Kidney (tissue), 14 donors: ENCODE measurements around the gene PRKCD. TPM values are rescaled to one million over a fixed set of nuclear protein-coding genes. Genes with fewer than 3 reads are reported as not detected.
A peak's percentile ranks its signal among the peaks of the same experiment; 100 is the strongest.

Experiments used
- DNase-seq, 5 donors: peaks; one replicate each; pipeline ENCODE4 v3.0.0-alpha.2; 2013 to 2020
- FAIRE-seq: peaks from 2 replicates; lab custom pipeline; 2012; peaks lifted over from hg19 to GRCh38; lab: Jason Lieb, UNC
- H3K27ac ChIP-seq, 2 donors: one replicate each; pipeline ENCODE4 v1.7.0; 2013; ENCODE audit warnings: low read depth in 2 of 2, low read length in 2 of 2, inconsistent platforms in 1 of 2
- H3K27me3 ChIP-seq: one replicate; pipeline ENCODE4 v1.7.1; 2013; ENCODE audit warnings: low read length, inconsistent platforms; ENCODE audit not compliant: control insufficient read depth, insufficient read depth
- H3K36me3 ChIP-seq, 3 donors: one replicate each; pipeline versions ENCODE4 v1.7.0 to v1.7.1; 2013; ENCODE audit warnings: low read length in 3 of 3, control low read depth in 1 of 3, inconsistent platforms in 1 of 3; ENCODE audit not compliant: insufficient read depth in 3 of 3, control insufficient read depth in 2 of 3
- H3K4me1 ChIP-seq, 3 donors: one replicate each; pipeline versions ENCODE4 v1.7.0 to v1.7.1; 2013; ENCODE audit warnings: low read length in 3 of 3, inconsistent platforms in 1 of 3, low read depth in 1 of 3; ENCODE audit not compliant: control insufficient read depth in 2 of 3, insufficient read depth in 2 of 3
- H3K4me3 ChIP-seq, 3 donors: one replicate each; pipeline versions ENCODE4 v1.7.0 to v1.8.1; 2013; ENCODE audit warnings: low read length in 3 of 3, control low read depth in 1 of 3, inconsistent platforms in 1 of 3
- H3K9ac ChIP-seq, 3 donors: one replicate each; pipeline versions ENCODE4 v1.7.0 to v1.7.1; 2013; ENCODE audit warnings: low read length in 3 of 3, control low read depth in 1 of 3, inconsistent platforms in 1 of 3
- H3K9me3 ChIP-seq, 3 donors: one replicate each; pipeline versions ENCODE4 v1.7.0 to v1.7.1; 2013; ENCODE audit warnings: low read length in 3 of 3, control low read depth in 1 of 3, inconsistent platforms in 1 of 3; ENCODE audit not compliant: control insufficient read depth in 2 of 3, insufficient read depth in 1 of 3
- CTCF ChIP-seq: IDR thresholded peaks from 3 replicates; pipeline ENCODE4 v1.5.1; 2012; ENCODE audit warnings: mild to moderate bottlenecking, moderate library complexity, borderline replicate concordance; ENCODE audit not compliant: insufficient read depth; ENCODE audit errors: extremely low read depth
- intact Hi-C: fragments of 100-400 bp; cut with DNase I; formaldehyde crosslinking; loops from one replicate; pipeline ENCODE4 v1.11.1; 2022
- polyA plus RNA-seq: library from polyadenylated mRNA; stranded (reverse); fragments of 350-450 nt; fragmentation: Illumina TruSeq; extraction: RNeasy Lipid Tissue Mini Kit (QIAGEN cat#74804); gene quantifications from one replicate; pipeline ENCODE4 v1.2.3, GENCODE V29; 2014; ENCODE audit warnings: low read depth, low replicate concordance; ENCODE audit not compliant: insufficient read depth
- total RNA-seq: library from RNA; stranded (reverse); fragmentation: NEBNext Ultra II Directional; extraction: Animal tissue kit (Norgen Biotek cat#: 25700); gene quantifications from one replicate; pipeline ENCODE4 v1.2.1, GENCODE V29; 2021
- donor health status: control.
- donor health status: control.
- donor health status: control.
- donor health status: control.
- donor health status: control.
- donor health status: DM: yes; HTN: yes; CAD: no.
- donor health status: Normal renal cell carcinoma (clear cell type).

PRKCD gene
- total and polyA plus RNA-seq, 2 donors from 2014 or later, result 26.6 to 29.1 TPM

GRCh38 chr3:53166206-53166605 lies 5.2 kb downstream of the PRKCD start:
- FAIRE-seq (no peak), DNase-seq (no peak)
- no peak overlapping the region for H3K9ac ChIP-seq
- no peak overlapping the region for H3K4me3 ChIP-seq
- peak overlapping the region in 1 of 2 donors; percentile 7 for H3K27ac ChIP-seq
- TF ChIP-seq CTCF, result no peak
- peaks cover 0 to 3% (median 3%) of the 10 kb centered on the region in 3 donors for H3K36me3 ChIP-seq
- H3K4me1 ChIP-seq, result peaks cover 0 to 55% (median 32%) of the 10 kb centered on the region in 3 donors
- no peaks in the 10 kb centered on the region for H3K9me3 ChIP-seq
- no peaks in the 10 kb centered on the region for H3K27me3 ChIP-seq
- intact Hi-C loops, result no loop called here

GRCh38 chr3:53166781-53167291 lies 5.8 kb downstream of the PRKCD start:
- DNase-seq (peak in 2 of 5 donors; percentile 33 to 56), FAIRE-seq (no peak)
- no peak for TF ChIP-seq CTCF
- Histone ChIP-seq H3K4me3 (no peak overlapping the region), H3K9me3 (no peaks in the 10 kb centered on the region), H3K36me3 (peaks cover 0 to 3% (median 3%) of the 10 kb centered on the region in 3 donors), H3K9ac (peak overlapping the region in 1 of 3 donors; percentile 23), H3K27me3 (no peaks in the 10 kb centered on the region), H3K27ac (peak overlapping the region in 1 of 2 donors; percentile 54), H3K4me1 (peaks cover 0 to 56% (median 32%) of the 10 kb centered on the region in 3 donors)
- intact Hi-C loops, result no loop called here

GRCh38 chr3:53167418-53168174 lies 6.6 kb downstream of the PRKCD start:
- Histone ChIP-seq H3K36me3 (peaks cover 0 to 3% (median 3%) of the 10 kb centered on the region in 3 donors), H3K9ac (no peak overlapping the region), H3K4me3 (no peak overlapping the region), H3K27ac (no peak overlapping the region), H3K9me3 (no peaks in the 10 kb centered on the region), H3K4me1 (peaks cover 0 to 59% (median 29%) of the 10 kb centered on the region in 3 donors), H3K27me3 (no peaks in the 10 kb centered on the region)
- peak in 1 of 5 donors; percentile 32 for DNase-seq
- TF ChIP-seq CTCF, result no peak
- no peak for FAIRE-seq
- intact Hi-C loops, result no loop called here
